ENCODE data around the gene GGNBP2. TPM values are rescaled to one million over a fixed set of nuclear protein-coding genes. Genes with fewer than 3 reads are reported as not detected.

GGNBP2 gene
- total and polyA plus RNA-seq, 8 donors, result 15.8 to 161 (median 39.5) TPM

GRCh38 chr17:36544044-36544306 is 744 bp upstream of the GGNBP2 start:
- H3K27ac ChIP-seq, result peak overlapping the region; percentile 99 to 100 (median 100)
- H3K27me3 ChIP-seq, result no peaks in the 10 kb centered on the region
- H3K4me3 ChIP-seq, result peak overlapping the region; percentile 70 to 100 (median 94)
- TF ChIP-seq POLR2AphosphoS5 (IDR thresholded peaks at IDR 0.05) (peak in 2 of 3 donors; percentile 5 to 18), CTCF (IDR thresholded peaks at IDR 0.05) (no peak)
- peaks cover 39 to 48% (median 46%) of the 10 kb centered on the region in 4 donors for H3K4me1 ChIP-seq
- peak; percentile 47 to 79 for DNase-seq
- WGBS, 5 donors, result 0 to 1% (median 0%) methylated on average over 10 of the region's 10 CpGs
- no peaks in the 10 kb centered on the region for H3K9me3 ChIP-seq
- H3K36me3 ChIP-seq, result peaks cover 0 to 10% (median 0%) of the 10 kb centered on the region in 4 donors
- intact Hi-C loops (cut with DNase I; ENCODE audit: low total_unique reads), result no loop called here

- Histone ChIP-seq H3K27me3 (no peaks in the 10 kb centered on the region), H3K36me3 (peaks cover 0 to 3% (median under 1%) of the 10 kb centered on the region in 4 donors), H3K4me3 (peak overlapping the region; percentile 70 to 100 (median 94)), H3K4me1 (peaks cover 41 to 58% (median 53%) of the 10 kb centered on the region in 4 donors), H3K27ac (peak overlapping the region; percentile 99 to 100 (median 100)), H3K9me3 (no peaks in the 10 kb centered on the region)
- intact Hi-C loops (cut with DNase I; ENCODE audit: low total_unique reads), result no loop called here
- no peak for TF ChIP-seq CTCF (IDR thresholded peaks at IDR 0.05)
- TF ChIP-seq POLR2AphosphoS5 (IDR thresholded peaks at IDR 0.05), result no peak
- TF ChIP-seq POLR2A (IDR thresholded peaks at IDR 0.05), result no peak
- no peak for TF ChIP-seq EP300 (IDR thresholded peaks at IDR 0.05)
- 0 to 1% (median 1%) methylated on average over 10 to 34 of the region's 38 CpGs for WGBS, 5 donors
- no peak for DNase-seq
Observed at GRCh38 chr17:36545077-36545464, 352 bp downstream of the GGNBP2 start.

GRCh38 chr17:36545465-36546417 is 1.0 kb downstream of the GGNBP2 start:
- Histone ChIP-seq H3K27me3 (no peaks in the 10 kb centered on the region), H3K27ac (peak overlapping the region; percentile 97 to 100 (median 100)), H3K36me3 (peaks cover 0 to 3% (median 0%) of the 10 kb centered on the region in 4 donors), H3K9me3 (no peaks in the 10 kb centered on the region), H3K4me3 (peak overlapping the region; percentile 70 to 100 (median 94)), H3K4me1 (peaks cover 41 to 64% (median 56%) of the 10 kb centered on the region in 4 donors)
- intact Hi-C loops (cut with DNase I; ENCODE audit: low total_unique reads), result no loop called here
- TF ChIP-seq POLR2A (IDR thresholded peaks at IDR 0.05) (peak in 1 of 4 donors; percentile 50), POLR2AphosphoS5 (IDR thresholded peaks at IDR 0.05) (peak; percentile 90 to 93 (median 90)), EP300 (IDR thresholded peaks at IDR 0.05) (no peak), CTCF (IDR thresholded peaks at IDR 0.05) (no peak)
- DNase-seq, result peak; percentile 97 to 99
- 0 to 1% (median 0%) methylated on average over 40 to 60 of the region's 60 CpGs for WGBS, 5 donors

- no peak for DNase-seq
- Histone ChIP-seq H3K27me3 (no peaks in the 10 kb centered on the region), H3K36me3 (peaks cover 0 to 3% (median 0%) of the 10 kb centered on the region in 4 donors), H3K4me1 (peaks cover 41 to 72% (median 59%) of the 10 kb centered on the region in 4 donors), H3K4me3 (peak overlapping the region; percentile 70 to 100 (median 94)), H3K9me3 (no peaks in the 10 kb centered on the region), H3K27ac (peak overlapping the region in 4 of 5 donors; percentile 99 to 100 (median 100))
- 4 to 15% (median 8%) methylated on average over 7 of the region's 7 CpGs for WGBS, 5 donors
- TF ChIP-seq POLR2AphosphoS5 (IDR thresholded peaks at IDR 0.05) (no peak), CTCF (IDR thresholded peaks at IDR 0.05) (no peak), POLR2A (IDR thresholded peaks at IDR 0.05) (no peak), EP300 (IDR thresholded peaks at IDR 0.05) (no peak)
- intact Hi-C loops (cut with DNase I; ENCODE audit: low total_unique reads), result no loop called here
Observed at GRCh38 chr17:36546418-36547093, 1.8 kb downstream of the GGNBP2 start.

All from stomach (tissue), 9 donors.